HG03108 (cell line): ENCODE measurements around the gene R3HDM2.

Source experiments
- ATAC-seq: cut with Tn5 transposase; IDR thresholded peaks from one replicate; pipeline ENCODE4 v1.9.1; 2021; ENCODE audit warnings: moderate library complexity; ENCODE audit not compliant: unreplicated experiment

Gene R3HDM2

GRCh38 chr12:57242691-57243454 is 188.0 kb downstream of the R3HDM2 start:
- no peak for ATAC-seq

- ATAC-seq: no peak
Observed at GRCh38 chr12:57242329-57242690, 188.5 kb downstream of the R3HDM2 start.

- ATAC-seq: no peak
Observed at GRCh38 chr12:57241402-57242310, 189.2 kb downstream of the R3HDM2 start.

- ATAC-seq: no peak
Observed at GRCh38 chr12:57240926-57241401, 189.9 kb downstream of the R3HDM2 start.

GRCh38 chr12:57240066-57240921 is 190.5 kb downstream of the R3HDM2 start:
- ATAC-seq: no peak

- no peak for ATAC-seq
Observed at GRCh38 chr12:57239587-57240065, 191.2 kb downstream of the R3HDM2 start.

GRCh38 chr12:57238854-57239554 is 191.8 kb downstream of the R3HDM2 start:
- peak; percentile 43 for ATAC-seq

GRCh38 chr12:57237932-57238853 is 192.7 kb downstream of the R3HDM2 start:
- ATAC-seq: no peak

- no peak for ATAC-seq
Observed at GRCh38 chr12:57237596-57237931, 193.3 kb downstream of the R3HDM2 start.

- no peak for ATAC-seq
Observed at GRCh38 chr12:57236925-57237595, 193.8 kb downstream of the R3HDM2 start.

GRCh38 chr12:57236201-57236924 is 194.5 kb downstream of the R3HDM2 start:
- no peak for ATAC-seq

- ATAC-seq: no peak
Observed at GRCh38 chr12:57235728-57236131, 195.1 kb downstream of the R3HDM2 start.

GRCh38 chr12:57235017-57235727 is 195.7 kb downstream of the R3HDM2 start:
- ATAC-seq: no peak

GRCh38 chr12:57234571-57235016 is 196.2 kb downstream of the R3HDM2 start:
- no peak for ATAC-seq

GRCh38 chr12:57234233-57234570 is 196.6 kb downstream of the R3HDM2 start:
- ATAC-seq: no peak

GRCh38 chr12:57233357-57234232 is 197.2 kb downstream of the R3HDM2 start:
- ATAC-seq: no peak
